ENCODE data around the gene SUCLG2. TPM values are rescaled to one million over a fixed set of nuclear protein-coding genes. Genes with fewer than 3 reads are reported as not detected.
"Not testable (repeated sequence)": the region's sequence is repeated elsewhere in the genome, so short reads cannot be mapped to it uniquely, and the experiment has no call there.

Gene SUCLG2
- total and polyA plus RNA-seq, 3 experiments from 2014 or later = 57.0 to 61.7 (median 59.9) TPM

DNA sequence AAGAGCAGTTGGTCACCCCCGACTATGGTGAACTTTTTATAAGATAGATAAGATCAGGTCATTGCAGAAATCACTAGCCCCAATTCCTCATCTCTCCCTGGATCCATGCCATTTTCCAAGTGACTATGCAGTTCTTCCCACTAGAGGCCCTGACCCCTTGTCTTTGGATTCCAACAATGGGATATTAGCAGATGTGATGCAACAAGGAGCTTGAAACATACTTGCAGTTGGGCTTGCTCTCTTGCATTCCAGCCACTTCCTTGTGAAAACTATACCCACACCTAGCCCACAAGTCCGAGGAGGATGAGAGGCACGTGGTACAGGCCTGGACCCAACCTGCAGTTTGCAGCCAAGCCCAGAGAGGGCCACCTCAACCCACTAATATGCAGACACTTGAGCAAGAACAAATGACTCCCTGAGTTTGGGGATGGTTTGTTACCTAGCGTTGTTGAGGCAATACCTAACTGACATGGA lies 60.6 kb downstream of the SUCLG2 start:
- H3K27me3 Mint-ChIP-seq = no peaks in the 10 kb centered on the region
- H3K27me3 ChIP-seq (ENCODE audit: insufficient read depth, low read length, poor library complexity, severe bottlenecking) = no peaks in the 10 kb centered on the region
- no peak overlapping the region for H3K4me3 Mint-ChIP-seq

DNA sequence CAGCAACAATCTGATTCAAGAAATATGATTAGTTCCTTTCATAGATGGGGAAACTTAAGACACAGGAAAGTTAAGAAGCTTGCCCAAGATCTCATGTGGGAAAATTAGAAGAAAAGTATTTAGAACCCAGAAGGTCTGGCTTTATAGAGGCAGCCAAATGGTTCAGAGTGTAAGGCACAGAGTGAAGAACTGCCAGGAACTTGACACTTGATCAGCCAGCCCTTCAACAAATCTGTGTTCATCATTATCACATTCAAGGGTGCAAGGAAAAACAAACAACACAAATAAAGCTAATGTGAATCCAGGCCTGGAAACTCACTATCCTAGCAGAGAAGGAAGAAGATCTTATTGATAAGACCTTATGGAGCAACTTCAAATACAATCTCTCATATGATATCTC lies 62.4 kb downstream of the SUCLG2 start:
- Mint-ChIP-seq H3K4me1 (peaks cover 53 to 79% (median 58%) of the 10 kb centered on the region in 3 donors), H3K4me3 (no peak overlapping the region), H3K27ac (peak overlapping the region in 1 of 8 donors; percentile 19), H3K36me3 (peaks cover 11 to 45% (median 27%) of the 10 kb centered on the region in 3 donors), H3K9me3 (no peaks in the 10 kb centered on the region), H3K27me3 (no peaks in the 10 kb centered on the region)
- Histone ChIP-seq H3K36me3 (ENCODE audit: insufficient read depth, low read length) (no peaks in the 10 kb centered on the region), H3K4me1 (ENCODE audit: insufficient read depth, low read length) (peaks cover 31% of the 10 kb centered on the region), H3K9me3 (ENCODE audit: low read length) (no peaks in the 10 kb centered on the region), H3K4me3 (ENCODE audit: low read length) (no peak overlapping the region), H3K27ac (ENCODE audit: low read depth, low read length) (no peak overlapping the region), H3K27me3 (ENCODE audit: insufficient read depth, low read length, poor library complexity, severe bottlenecking) (no peaks in the 10 kb centered on the region)
- CTCF ChIA-PET = no interaction called here
- DNase-seq = no peak
- POLR2A ChIA-PET = no interaction called here

More for the DNA sequence above, 60.6 kb downstream of the SUCLG2 start:
- Mint-ChIP-seq H3K27ac (peak overlapping the region in 1 of 8 donors; percentile 14), H3K36me3 (peaks cover 13 to 51% (median 27%) of the 10 kb centered on the region in 3 donors), H3K4me1 (peaks cover 52 to 80% (median 59%) of the 10 kb centered on the region in 3 donors), H3K9me3 (no peaks in the 10 kb centered on the region)
- no peak overlapping the region for H3K27ac ChIP-seq (ENCODE audit: low read depth, low read length)
- H3K4me1 ChIP-seq (ENCODE audit: insufficient read depth, low read length) = peaks cover 44% of the 10 kb centered on the region
- no peaks in the 10 kb centered on the region for H3K36me3 ChIP-seq (ENCODE audit: insufficient read depth, low read length)
- no peak for DNase-seq
- H3K9me3 ChIP-seq (ENCODE audit: low read length) = no peaks in the 10 kb centered on the region
- ChIA-PET CTCF (interaction anchor here (1.4 to 2.2 kb wide), 3 partner anchors 12 to 196 kb away, joined by 3 to 7 read pairs (median 4); partner anchors contain the start of gene SUCLG2), POLR2A (no interaction called here)
- H3K4me3 ChIP-seq (ENCODE audit: low read length) = no peak overlapping the region

DNA sequence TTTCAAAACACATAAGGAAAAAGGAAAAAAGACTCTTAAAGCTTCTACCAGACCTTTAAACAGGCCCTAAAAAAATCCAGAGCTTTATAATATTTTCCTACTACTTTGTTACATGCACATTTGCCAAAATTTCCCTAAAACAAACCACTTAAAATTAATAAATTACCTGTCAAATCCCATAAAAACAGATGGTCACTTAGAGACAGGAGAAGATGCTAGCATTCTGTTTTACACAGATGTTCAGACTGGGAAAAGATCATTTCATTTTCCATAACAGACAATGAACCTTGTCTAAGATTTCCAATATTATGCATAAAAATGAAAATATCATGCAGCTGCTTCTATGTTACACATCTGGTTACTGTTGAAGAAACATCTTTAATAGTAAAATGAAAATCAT lies 66.6 kb downstream of the SUCLG2 start:
- Histone ChIP-seq H3K36me3 (ENCODE audit: insufficient read depth, low read length) (no peaks in the 10 kb centered on the region), H3K4me1 (ENCODE audit: insufficient read depth, low read length) (peaks cover 6% of the 10 kb centered on the region), H3K27ac (ENCODE audit: low read depth, low read length) (no peak overlapping the region), H3K9me3 (ENCODE audit: low read length) (no peaks in the 10 kb centered on the region), H3K27me3 (ENCODE audit: insufficient read depth, low read length, poor library complexity, severe bottlenecking) (no peaks in the 10 kb centered on the region), H3K4me3 (ENCODE audit: low read length) (no peak overlapping the region)
- Mint-ChIP-seq H3K27ac (no peak overlapping the region), H3K4me3 (no peak overlapping the region), H3K36me3 (peaks cover 18 to 45% (median 33%) of the 10 kb centered on the region in 3 donors), H3K27me3 (no peaks in the 10 kb centered on the region), H3K4me1 (peaks cover 55 to 80% (median 57%) of the 10 kb centered on the region in 3 donors), H3K9me3 (no peaks in the 10 kb centered on the region)
- DNase-seq = no peak
- ChIA-PET POLR2A (no interaction called here), CTCF (interaction anchor here (1.2 kb wide), 1 partner anchor 83 kb away, joined by 3 read pairs; no protein-coding TSS in a partner anchor)

DNA sequence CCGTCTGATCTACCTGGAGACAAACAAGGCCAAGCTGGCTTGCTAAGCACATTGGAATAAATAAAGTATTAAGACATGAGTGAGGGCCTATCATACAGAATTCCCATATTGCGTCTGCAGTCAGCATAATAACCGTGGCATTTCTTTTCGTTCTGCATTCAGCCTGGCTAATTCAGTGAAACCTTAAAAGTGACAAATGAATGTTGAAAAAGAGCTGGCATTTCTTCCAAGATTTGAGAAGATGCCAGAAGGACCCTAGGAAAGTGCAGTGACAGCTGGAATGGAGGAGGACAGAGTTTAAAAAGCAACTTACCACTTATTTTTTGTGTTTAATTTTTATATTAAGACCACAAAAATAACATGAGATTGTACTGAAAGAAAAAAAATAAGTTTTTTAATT lies 67.1 kb downstream of the SUCLG2 start:
- Mint-ChIP-seq H3K27me3 (no peaks in the 10 kb centered on the region), H3K27ac (no peak overlapping the region), H3K4me1 (peaks cover 55 to 81% (median 60%) of the 10 kb centered on the region in 3 donors), H3K9me3 (no peaks in the 10 kb centered on the region), H3K36me3 (peaks cover 23 to 49% (median 35%) of the 10 kb centered on the region in 3 donors), H3K4me3 (no peak overlapping the region)
- H3K27me3 ChIP-seq (ENCODE audit: insufficient read depth, low read length, poor library complexity, severe bottlenecking) = no peaks in the 10 kb centered on the region
- H3K36me3 ChIP-seq (ENCODE audit: insufficient read depth, low read length) = no peaks in the 10 kb centered on the region
- ChIA-PET CTCF (interaction anchor here (1.2 kb wide), 1 partner anchor 84 kb away, joined by 3 read pairs; no protein-coding TSS in a partner anchor), POLR2A (no interaction called here)
- no peak for DNase-seq
- H3K4me3 ChIP-seq (ENCODE audit: low read length) = no peak overlapping the region
- H3K4me1 ChIP-seq (ENCODE audit: insufficient read depth, low read length) = peaks cover 6% of the 10 kb centered on the region
- no peaks in the 10 kb centered on the region for H3K9me3 ChIP-seq (ENCODE audit: low read length)
- H3K27ac ChIP-seq (ENCODE audit: low read depth, low read length) = no peak overlapping the region

DNA sequence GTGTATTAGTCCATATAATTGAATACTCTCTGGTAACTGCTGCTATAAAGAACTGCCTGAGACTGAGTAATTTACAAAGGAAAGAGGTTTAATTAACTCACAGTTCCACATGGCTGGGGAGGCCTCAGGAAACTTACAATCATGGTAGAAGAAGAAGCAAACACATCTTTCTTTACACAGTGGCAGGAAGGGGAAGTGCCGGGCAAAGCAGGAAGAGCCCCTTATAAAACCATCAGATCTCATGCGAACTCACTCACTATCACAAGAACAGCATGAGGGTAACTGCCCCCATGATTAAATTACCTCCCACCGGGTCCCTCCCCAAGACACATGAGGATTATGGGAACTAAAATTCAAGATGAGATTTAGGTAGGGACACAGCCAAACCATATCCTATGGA lies 69.8 kb downstream of the SUCLG2 start:
- H3K27me3 Mint-ChIP-seq; POLR2A ChIA-PET; H3K4me3 Mint-ChIP-seq; H3K4me3 ChIP-seq (ENCODE audit: low read length); H3K27me3 ChIP-seq (ENCODE audit: insufficient read depth, low read length, poor library complexity, severe bottlenecking); H3K4me1 ChIP-seq (ENCODE audit: insufficient read depth, low read length); DNase-seq; H3K27ac ChIP-seq (ENCODE audit: low read depth, low read length); H3K27ac Mint-ChIP-seq; H3K9me3 ChIP-seq (ENCODE audit: low read length); H3K9me3 Mint-ChIP-seq; H3K36me3 ChIP-seq (ENCODE audit: insufficient read depth, low read length): not testable (repeated sequence)
- Mint-ChIP-seq H3K4me1 (peaks cover 47 to 74% (median 67%) of the 10 kb centered on the region in 3 donors), H3K36me3 (peaks cover 18 to 46% (median 29%) of the 10 kb centered on the region in 3 donors)
- CTCF ChIA-PET = interaction anchor here (1.1 kb wide), 1 partner anchor 12 kb away, joined by 3 read pairs; no protein-coding TSS in a partner anchor

DNA sequence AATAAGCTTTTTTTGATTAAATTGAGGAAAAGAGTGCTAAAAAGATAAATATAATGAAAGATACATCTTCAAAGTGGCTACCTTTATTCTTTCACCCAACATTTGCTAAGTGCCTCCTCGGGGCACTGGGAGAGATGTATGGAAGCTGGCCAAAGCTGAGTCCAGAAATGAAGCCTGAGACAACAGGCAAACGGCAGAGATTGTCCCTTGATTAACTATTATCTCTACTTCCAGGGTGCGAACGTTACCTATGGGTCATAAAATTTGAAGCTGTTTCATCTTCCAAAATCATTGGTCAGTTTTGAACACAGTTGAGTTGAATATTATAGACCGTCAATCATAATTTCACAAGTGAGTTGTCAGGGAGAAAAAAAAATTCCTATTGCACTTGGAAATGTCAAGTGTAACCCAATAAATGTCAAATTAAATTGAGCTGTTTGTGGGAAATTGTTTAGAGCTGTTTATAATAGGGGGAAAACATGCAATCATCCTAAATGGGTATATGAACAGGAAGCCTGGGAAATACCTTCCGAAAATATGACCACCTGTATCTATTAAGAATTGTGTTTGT lies 73.9 kb downstream of the SUCLG2 start:
- DNase-seq = no peak
- Mint-ChIP-seq H3K27ac (peak overlapping the region in 1 of 8 donors; percentile 16), H3K36me3 (peaks cover 15 to 47% (median 27%) of the 10 kb centered on the region in 3 donors), H3K4me3 (no peak overlapping the region), H3K4me1 (peaks cover 31 to 61% (median 55%) of the 10 kb centered on the region in 3 donors), H3K9me3 (no peaks in the 10 kb centered on the region), H3K27me3 (no peaks in the 10 kb centered on the region)
- no peaks in the 10 kb centered on the region for H3K27me3 ChIP-seq (ENCODE audit: insufficient read depth, low read length, poor library complexity, severe bottlenecking)
- H3K4me3 ChIP-seq (ENCODE audit: low read length) = no peak overlapping the region
- H3K36me3 ChIP-seq (ENCODE audit: insufficient read depth, low read length) = no peaks in the 10 kb centered on the region
- H3K27ac ChIP-seq (ENCODE audit: low read depth, low read length) = no peak overlapping the region
- POLR2A ChIA-PET = no interaction called here
- peaks cover 6% of the 10 kb centered on the region for H3K4me1 ChIP-seq (ENCODE audit: insufficient read depth, low read length)
- CTCF ChIA-PET = no interaction called here
- H3K9me3 ChIP-seq (ENCODE audit: low read length) = no peaks in the 10 kb centered on the region

DNA sequence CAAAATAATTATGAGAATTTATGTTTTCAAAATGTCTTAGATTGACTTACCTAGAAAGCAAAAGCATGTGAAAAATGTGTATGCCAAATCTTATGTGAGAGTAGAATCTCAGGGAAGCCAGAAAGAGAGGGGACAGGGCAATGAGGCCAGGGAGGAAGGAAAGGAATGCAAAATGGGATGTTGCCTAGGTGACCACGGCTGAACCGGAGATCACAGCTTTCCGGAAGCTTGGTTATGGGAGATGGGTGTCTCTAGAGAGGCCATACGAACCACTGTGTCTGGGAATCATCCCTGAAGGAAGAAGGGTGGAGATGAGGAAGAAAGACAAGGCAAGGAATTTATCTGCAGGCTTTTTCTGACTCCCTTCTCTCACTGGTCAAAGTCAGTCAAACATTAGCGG lies 76.0 kb downstream of the SUCLG2 start:
- H3K9me3 ChIP-seq (ENCODE audit: low read length) = no peaks in the 10 kb centered on the region
- H3K27me3 ChIP-seq (ENCODE audit: insufficient read depth, low read length, poor library complexity, severe bottlenecking) = no peaks in the 10 kb centered on the region
- no peak overlapping the region for H3K4me3 ChIP-seq (ENCODE audit: low read length)
- no peaks in the 10 kb centered on the region for H3K9me3 Mint-ChIP-seq
- H3K27me3 Mint-ChIP-seq = no peaks in the 10 kb centered on the region
- peaks cover 22 to 53% (median 25%) of the 10 kb centered on the region in 3 donors for H3K36me3 Mint-ChIP-seq
- peak overlapping the region in 2 of 8 donors; percentile 0 to 10 for H3K27ac Mint-ChIP-seq
- CTCF ChIA-PET = no interaction called here
- H3K36me3 ChIP-seq (ENCODE audit: insufficient read depth, low read length) = no peaks in the 10 kb centered on the region
- POLR2A ChIA-PET = no interaction called here
- H3K4me3 Mint-ChIP-seq = peak overlapping the region in 1 of 7 donors; percentile 6
- no peak for DNase-seq
- peaks cover 21 to 54% (median 43%) of the 10 kb centered on the region in 3 donors for H3K4me1 Mint-ChIP-seq
- no peaks in the 10 kb centered on the region for H3K4me1 ChIP-seq (ENCODE audit: insufficient read depth, low read length)
- H3K27ac ChIP-seq (ENCODE audit: low read depth, low read length) = no peak overlapping the region

DNA sequence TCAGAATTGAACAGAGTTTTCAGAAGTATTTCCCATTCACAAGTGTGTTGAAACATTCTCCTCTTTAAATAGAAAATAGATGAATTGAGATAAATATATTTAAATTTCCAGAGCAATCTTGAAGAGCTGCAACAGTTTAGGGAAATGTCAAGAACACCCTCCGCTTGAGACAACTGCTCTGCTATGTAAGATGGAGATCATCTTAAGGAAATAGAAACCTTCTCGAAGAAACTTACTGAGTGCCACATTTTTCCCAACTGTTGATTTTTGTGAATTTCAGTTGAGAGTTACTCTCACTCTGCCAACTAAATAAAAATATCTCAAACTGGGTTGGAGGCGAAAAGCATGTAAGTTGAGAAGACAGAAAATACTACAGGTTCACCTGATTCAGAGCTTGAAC lies 78.0 kb downstream of the SUCLG2 start:
- Histone ChIP-seq H3K4me1 (ENCODE audit: insufficient read depth, low read length) (no peaks in the 10 kb centered on the region), H3K4me3 (ENCODE audit: low read length) (no peak overlapping the region), H3K27ac (ENCODE audit: low read depth, low read length) (no peak overlapping the region), H3K27me3 (ENCODE audit: insufficient read depth, low read length, poor library complexity, severe bottlenecking) (no peaks in the 10 kb centered on the region), H3K9me3 (ENCODE audit: low read length) (no peaks in the 10 kb centered on the region), H3K36me3 (ENCODE audit: insufficient read depth, low read length) (no peaks in the 10 kb centered on the region)
- ChIA-PET CTCF (no interaction called here), POLR2A (no interaction called here)
- H3K9me3 Mint-ChIP-seq = peaks cover 0 to 4% (median 0%) of the 10 kb centered on the region in 5 donors
- no peaks in the 10 kb centered on the region for H3K27me3 Mint-ChIP-seq
- peaks cover 30 to 51% (median 48%) of the 10 kb centered on the region in 3 donors for H3K4me1 Mint-ChIP-seq
- no peak overlapping the region for H3K27ac Mint-ChIP-seq
- no peak overlapping the region for H3K4me3 Mint-ChIP-seq
- no peak for DNase-seq
- peaks cover 27 to 53% (median 29%) of the 10 kb centered on the region in 3 donors for H3K36me3 Mint-ChIP-seq
